HG03060 (cell line): ENCODE results near the gene HOXD4.

Source experiments
- ATAC-seq: cut with Tn5 transposase; IDR thresholded peaks from one replicate; pipeline ENCODE4 v1.9.1; 2021; ENCODE audit warnings: low read depth, moderate number of reproducible peaks; ENCODE audit not compliant: unreplicated experiment

Gene HOXD4

DNA sequence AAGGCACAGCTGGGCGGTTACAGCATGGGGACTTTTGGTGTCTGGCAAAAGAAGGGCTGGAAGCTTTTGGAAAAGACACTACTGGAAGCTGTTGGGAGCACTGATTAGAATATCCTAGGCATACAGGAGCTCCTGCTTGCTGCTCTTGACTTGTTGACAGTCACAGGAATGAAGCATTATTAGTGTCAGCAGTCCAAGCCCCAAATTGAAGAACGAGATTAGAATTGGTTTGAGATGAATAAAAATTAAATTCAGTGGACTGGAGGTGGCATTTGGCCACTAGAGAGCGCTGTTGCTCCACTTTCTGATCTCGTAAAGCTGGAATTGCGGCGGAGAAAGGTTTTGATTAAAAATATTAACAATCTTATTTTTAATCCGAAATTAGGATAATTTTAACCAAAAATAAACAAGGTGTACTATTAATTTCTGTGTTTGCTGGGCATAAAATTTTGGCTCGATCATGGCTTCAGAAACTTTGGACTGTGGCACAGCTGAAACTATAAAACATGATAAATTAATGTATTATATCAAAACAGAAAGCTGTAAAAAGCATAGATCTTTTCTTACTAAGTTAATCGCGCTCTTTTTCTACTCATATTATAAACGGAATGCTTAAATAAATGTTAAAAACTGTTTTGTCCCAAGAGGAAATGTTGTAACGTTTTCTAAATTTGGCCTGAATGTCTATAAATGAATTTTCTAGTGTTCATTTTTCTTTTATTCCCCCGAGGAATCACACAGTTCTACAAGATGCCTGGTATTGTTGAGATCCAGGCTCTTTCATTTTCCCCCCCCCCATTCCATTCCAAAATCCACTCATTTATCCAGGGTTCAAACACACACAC is 24.2 kb upstream of the HOXD4 start:
- ATAC-seq: no peak

DNA sequence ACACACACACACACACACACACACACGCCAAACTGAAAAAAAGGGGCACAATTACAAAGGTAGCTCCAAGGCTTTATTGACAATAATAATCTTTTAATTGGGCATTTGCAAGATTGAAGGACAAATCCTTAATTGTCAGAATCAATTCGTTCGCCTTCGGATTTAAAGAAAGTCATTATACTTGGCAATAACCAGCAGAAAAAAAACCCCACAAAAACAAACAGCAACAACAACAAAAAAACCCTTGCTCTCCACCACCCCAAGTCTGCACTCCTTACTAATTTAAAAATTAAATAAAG is 23.6 kb upstream of the HOXD4 start:
- ATAC-seq: no peak

DNA sequence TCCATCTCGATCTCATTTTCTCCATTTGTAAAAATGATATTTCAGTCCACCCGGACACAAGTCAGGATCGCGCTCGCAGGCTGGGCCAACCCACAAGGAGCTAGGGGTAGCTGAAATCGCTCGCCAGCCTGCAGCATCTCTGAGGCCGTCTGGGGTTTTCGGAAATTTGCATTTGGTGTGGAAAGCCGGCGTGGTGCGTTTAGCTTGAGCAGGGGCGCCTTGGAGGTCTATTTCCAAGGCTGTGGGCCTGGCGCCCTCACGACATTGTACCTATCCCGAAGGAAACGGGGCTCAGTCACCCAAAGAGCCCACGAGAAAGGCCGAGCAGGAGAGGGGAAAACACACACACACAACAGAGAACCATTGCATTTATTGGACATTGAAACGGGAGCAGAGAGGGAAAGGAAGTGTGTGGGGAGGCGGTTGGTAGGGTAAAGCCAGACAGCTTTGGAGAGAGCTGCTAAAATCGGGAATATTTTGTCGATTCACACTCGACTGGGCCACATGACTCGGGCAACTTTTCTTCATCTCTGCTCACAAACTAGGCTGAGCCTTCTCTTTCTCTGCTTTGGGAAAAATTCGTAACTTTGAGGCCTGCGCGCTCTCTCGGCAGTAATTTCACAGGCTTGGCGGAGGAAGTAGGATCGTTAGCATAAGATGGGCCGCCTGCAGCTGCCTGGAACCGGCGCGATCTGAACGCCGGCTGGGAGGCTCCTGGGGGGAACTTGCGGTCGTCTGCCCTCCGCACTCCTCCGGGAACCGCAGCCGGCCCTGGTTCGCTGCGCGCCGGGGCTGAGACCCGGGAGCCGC is 23.0 kb upstream of the HOXD4 start:
- no peak for ATAC-seq

DNA sequence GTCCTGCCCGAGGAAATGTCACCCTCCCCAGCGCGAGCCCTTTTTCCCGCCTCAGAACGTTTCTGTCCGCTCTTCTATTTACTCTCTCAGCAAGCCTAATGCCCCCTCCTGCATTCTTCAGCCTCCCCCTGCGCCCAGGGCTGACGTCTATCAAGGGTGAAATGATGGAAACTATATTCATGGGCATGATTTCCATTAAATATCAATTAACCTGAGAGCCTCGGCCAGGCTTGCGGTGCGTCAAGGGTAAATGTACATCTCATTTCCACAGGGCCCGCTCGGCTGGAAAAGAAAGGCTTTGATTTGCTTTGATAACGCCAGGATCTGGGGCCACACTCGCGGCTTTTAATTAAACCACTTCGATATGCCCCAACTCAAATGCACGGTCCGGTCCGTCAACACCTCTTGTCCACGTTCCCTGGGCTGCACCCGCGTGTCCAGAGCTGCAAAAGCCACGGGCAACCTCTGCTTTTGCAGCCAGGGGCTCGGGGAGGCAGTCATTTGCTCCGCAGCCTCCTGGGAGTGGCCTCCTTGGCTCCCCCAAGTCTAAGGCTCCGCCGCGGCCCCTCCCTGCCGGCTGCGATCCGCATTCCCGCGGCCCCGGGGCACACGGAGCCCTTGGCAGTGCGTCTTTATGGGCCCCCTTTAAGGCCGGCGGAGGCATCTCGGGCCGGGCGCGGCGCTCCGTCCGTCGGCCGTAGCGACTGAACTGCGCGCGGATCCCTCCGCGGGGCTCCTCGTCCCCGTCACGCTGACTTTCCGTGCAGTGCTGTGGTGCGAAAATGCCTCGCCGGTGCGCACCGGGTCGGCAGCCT is 22.2 kb upstream of the HOXD4 start, which contains the start of gene HOXD8:
HOXD8 (plus strand) TSS at position 724 of the 815 bp plus-strand sequence. CDS start 662 bp downstream, outside the sequence.
- ATAC-seq: no peak

DNA sequence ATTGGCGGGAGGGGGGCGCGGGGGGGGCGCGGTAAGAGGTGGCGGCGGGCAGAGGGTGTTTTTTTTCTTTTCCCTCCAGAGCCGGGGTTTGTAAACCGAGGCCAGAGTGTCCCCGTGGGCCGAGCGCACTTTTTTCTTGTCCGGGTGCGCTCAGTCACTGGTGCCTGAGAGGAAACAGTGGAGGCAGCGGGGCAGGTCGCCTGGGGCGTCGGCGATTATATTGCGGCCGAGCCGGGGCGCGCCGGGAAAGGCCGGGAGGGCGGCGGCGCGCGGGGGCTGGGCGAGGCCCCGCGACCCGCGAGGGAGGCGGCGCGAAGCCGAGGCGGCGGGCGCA is 21.6 kb upstream of the HOXD4 start:
- ATAC-seq: no peak

DNA sequence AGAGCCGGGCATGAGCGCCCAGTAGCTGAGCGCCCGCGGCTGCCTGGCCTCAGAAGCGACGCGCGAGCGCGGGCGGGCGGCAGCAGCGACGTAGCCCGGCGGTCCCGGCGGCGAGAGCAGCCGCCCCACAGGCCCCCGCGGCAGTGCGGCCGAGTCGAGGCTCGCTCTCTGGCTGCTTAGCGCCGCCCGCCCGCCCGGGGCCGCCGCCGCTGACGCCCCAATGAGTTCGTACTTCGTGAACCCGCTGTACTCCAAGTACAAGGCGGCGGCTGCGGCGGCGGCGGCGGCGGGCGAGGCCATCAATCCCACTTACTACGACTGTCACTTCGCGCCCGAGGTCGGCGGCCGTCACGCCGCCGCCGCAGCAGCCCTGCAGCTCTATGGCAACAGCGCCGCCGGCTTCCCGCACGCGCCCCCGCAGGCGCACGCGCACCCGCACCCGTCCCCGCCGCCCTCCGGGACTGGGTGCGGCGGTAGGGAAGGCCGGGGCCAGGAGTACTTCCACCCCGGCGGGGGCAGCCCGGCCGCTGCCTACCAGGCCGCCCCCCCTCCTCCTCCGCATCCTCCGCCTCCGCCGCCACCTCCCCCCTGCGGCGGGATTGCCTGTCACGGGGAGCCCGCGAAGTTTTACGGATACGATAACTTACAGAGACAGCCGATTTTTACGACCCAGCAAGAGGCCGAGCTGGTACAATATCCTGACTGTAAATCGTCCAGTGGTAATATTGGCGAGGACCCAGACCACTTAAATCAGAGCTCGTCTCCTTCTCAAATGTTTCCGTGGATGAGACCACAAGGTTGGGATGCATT is 21.0 kb upstream of the HOXD4 start:
- ATAC-seq: no peak

DNA sequence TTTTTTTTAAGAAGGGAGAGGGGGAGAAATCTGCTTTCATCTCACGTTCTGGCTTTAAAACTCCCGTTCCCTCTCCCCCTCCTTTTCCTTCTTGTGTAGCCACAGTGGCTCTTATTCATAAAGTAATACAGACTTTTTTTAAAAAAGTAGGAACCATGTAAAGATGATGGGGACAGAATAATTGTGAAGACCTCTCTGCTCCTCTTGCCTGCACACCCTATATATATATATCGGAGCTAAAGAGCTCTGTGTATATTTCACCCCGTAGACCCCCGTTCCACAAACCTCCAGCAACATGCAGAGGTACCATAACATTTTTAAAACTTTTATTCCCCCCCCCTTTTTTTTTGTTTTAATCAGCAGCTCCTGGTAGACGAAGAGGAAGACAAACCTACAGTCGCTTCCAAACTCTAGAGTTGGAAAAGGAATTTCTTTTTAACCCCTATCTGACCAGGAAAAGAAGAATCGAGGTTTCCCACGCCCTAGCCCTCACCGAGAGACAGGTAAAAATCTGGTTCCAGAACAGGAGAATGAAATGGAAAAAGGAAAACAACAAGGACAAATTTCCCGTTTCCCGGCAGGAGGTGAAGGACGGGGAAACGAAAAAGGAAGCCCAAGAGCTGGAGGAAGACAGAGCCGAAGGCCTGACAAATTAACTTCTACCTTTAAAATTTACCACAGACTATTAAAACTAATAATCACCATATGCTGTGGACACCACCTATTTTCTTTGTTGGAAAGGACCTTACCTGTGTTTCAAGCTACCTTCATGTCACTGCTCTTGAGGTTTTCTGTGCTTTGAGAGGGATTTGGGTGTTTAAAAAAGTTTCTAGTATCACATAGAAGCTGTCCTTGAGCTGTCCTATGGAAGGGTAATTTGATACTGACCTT is 20.1 kb upstream of the HOXD4 start:
- ATAC-seq: no peak

DNA sequence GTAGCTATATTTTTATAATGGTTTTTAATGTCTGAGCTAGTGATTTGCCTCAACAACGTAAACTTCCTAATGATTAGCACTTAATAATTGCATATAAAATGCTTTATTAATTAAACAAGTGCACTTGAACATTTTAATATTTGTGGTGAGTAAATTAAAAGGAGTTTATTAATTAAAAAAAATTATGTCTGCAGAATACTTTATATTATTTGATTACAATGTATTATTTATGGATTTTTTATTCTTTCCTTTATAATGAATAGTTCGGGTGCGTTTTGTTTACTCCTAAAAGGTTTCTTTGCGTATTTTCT is 19.5 kb upstream of the HOXD4 start:
- no peak for ATAC-seq

DNA sequence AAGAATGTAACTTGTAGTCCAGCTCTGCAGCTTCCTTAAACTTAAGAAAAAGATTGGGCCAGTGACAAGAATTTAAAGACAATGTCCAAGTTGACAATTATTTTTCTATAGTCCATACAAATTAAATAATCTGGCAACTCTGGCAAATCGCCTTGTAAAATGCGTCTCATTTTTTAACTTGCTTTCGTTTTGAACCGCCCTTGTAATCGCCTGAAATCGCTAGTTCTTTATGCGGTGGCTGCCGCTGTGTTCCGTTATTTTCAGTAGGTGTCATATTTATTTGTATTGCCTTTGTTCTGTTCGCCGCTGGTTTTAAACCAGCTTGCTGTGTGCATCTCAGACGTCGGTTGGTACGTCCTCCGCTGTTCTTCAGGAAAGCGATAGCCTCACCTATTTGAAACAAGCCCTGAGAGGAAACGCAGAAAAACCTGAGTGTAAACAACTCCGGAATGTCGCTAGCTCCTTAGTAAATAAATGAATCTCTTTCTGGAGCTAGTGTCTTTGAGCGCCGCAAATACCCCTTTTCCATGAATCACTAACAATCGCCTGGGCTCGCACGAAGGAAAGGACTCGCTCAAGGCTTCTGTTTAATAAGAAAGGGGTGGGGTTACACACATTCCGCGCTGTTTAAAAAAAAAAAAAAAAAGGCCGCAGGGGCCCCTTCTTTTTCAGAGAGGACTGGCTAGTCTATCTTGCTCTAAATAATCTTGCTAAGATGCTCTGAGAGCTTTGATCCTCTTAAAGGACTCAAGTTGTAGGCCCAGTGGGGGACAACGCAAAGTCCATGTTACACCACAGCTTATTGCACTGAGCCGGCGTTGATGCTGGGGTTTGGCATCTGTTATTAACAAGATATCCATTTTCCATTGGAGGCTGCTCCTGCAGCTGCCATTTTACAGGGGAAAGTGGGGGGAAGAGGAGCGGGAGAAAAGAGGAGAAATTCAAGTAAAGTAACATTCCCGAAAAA is 18.9 kb upstream of the HOXD4 start:
- no peak for ATAC-seq

DNA sequence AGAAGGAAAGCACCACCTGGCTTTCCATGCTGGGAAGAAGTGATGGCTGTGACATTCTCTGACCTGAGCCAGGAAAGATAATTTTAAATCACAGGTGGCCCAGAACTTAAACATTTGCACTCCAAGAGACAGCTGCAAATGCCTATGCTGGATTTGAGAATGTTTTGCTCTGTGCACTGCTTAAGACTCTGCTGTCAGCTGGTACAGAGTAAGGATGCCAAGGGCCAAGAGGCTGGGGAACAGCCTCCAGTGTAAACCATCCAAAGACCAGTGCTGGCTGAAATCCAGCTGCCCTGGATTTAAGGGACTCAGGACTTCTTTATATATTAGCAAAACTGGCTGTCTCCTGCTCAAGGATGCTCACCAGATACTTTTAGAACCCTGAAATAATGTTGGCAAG is 18.0 kb upstream of the HOXD4 start:
- no peak for ATAC-seq

DNA sequence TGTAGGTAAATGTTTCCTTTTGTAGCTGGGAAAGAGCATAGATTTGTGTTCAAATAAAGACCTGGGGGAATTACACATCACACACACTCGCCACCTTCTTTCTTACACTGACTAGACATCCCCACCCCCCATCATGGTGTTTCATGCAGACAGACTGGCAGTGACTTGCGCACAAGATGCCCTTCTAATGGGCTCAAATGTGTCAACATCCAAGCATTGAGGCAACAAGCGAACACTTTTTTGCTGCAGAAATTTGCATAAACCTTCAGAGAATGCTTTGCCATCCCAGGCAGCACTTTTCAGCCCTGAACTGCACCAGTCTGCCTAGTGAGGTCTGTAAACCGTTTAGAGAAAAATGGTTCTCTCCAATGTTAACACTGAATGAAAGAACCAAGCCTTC is 17.3 kb upstream of the HOXD4 start:
- ATAC-seq: no peak

DNA sequence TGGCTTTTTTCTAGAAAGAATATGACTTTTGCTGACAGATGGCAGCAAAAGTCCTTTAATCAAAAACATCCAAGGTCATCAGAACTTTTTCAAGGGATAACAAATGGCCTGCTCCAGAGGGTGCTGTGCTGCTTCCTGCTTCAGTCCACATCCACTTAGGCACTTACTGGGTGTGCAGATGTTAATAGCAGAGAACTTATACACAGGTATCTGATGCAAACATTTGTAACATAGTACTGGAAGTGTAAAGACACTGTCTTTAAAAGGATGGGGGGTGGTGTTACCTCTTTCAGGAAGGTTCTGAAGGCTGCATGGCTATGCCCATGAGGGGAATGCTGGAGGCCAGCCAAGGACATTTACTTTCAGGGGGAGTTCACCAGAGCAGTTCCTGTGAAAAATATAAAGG is 16.3 kb upstream of the HOXD4 start:
- no peak for ATAC-seq

DNA sequence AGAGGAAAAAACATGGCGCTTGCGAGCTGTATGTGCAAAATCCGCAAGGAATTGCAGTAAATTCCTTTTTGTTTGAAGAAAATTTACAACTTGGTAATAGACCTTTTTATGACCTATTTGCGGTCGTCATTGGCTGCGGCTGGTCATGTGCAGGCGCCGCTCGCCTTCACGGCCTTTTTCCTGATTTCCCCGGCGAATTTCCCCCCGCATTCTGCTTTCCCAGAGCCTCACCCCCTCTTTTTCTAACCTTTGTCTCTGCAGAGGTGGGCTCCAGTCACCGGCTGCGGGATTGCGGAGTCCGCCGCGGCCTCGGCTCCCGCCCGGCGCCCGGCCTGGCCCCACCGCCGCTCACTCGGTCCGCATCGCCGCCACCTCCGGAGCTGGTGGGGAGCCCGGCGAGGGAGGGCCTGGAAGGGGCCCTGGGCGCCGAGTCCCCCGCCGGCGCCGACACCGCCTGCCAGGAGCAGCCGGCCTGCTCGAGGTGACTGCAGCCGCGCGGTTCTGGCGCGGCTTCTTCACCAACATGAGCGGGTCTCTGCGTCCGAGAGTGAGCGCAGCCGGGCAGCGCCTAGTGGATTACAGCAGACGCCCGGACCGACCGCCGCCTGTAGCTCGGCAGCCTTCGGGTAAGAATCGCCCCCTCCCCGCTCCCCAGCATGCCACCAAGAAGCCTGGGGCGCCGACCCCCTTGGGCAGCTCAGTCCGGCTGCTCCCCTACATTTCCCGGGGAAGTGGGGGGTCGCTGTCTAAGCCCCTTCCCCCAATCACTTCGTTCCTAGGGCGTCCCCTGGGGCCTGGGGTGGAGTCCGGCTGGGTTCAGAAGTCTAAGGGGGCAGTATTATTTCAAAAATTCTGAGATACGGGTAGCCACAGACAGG is 14.7 kb upstream of the HOXD4 start:
- no peak for ATAC-seq

DNA sequence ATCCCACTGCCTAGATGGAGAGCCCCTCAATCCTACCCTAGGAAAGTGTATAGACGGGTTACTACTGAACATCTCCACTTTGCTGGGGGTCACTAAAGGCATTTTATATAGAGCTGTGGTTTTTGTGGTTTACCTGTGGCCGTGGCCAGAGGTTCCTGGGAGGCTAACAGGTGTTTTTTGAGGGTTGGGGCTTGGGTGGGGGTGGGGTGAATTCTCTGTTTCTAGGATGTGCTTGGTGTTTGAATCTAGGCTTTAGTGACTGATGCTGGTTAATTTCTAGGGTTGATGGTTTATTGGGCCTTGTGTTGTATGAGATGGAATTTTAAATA is 14.1 kb upstream of the HOXD4 start:
- ATAC-seq: no peak

DNA sequence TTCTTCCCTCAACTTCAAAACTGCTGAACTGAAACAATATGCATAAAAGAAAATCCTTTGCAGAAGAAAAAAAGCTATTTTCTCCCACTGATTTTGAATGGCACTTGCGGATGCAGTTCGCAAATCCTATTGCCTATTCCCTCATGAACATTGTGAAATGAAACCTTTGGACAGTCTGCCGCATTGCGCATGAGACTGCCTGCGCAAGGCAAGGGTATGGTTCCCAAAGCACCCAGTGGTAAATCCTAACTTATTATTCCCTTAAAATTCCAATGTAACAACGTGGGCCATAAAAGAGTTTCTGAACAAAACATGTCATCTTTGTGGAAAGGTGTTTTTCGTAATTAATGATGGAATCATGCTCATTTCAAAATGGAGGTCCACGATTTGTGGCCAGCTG is 13.4 kb upstream of the HOXD4 start:
- no peak for ATAC-seq

DNA sequence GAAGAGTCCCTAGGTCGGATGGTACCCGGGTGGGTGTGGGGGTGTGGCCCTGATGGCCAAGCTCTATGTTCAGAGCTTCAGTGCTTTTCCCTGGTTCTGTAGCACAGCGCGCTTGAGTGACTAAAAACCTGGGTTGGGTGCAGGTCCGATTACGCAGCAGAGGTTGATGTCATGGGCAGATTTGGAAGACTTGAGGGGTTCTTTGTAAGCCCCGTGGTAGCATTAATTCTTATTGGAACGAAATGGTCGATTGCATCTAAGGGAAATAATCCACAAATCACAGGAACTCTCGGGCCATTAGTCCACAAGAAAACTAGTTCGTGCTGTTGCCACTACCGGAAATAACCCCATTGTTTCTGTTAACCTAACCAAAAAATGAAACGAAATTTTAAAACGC is 12.8 kb upstream of the HOXD4 start:
- ATAC-seq: no peak

DNA sequence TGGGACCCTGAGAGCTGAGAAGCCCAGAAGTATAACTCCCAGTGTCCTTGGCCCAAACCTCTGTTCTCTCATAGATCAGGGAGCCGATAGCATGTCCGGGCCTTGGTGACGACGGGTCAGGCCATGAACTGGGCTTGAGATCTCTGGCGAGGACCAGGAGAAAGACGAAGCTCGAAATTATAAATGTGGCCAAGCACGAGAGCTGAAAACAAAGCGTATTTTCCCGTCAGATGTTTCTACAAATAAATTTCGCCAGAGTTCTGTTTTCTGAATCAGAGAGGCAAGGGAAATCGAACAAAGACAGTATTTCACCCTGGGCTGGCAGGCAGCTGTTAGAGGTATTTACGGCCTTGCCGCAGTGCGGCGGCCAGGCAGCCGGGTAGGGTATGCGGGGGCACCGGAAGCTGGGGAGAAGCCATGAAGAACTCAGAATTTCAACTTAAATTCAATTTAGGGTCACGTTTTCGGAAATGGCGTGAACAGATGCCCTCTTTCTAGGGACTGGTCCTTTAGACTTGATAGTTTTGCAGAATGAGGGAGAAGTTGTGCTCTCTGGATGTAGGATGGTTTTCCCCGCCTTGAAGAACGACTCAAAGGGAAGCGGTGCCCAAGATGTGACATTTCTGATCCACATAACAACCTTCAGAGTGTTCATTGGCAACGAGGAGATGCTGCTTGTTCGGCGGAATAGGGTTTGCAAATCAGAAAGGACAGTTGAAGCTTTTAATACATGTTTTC is 12.3 kb upstream of the HOXD4 start:
- ATAC-seq: no peak
